GM23338 (cell line): Measurements from ENCODE around the gene PLEKHG5.

Source experiments
- CREB1 ChIP-seq: fragments of 250-450 bp; sonication (Bioruptor Pico); IDR thresholded peaks from 2 replicates; pipeline ENCODE4 v1.5.0; 2020; ENCODE audit warnings: low read depth, mild to moderate bottlenecking, moderate library complexity
- CTCF ChIP-seq, 2 experiments: fragments of 200-600 bp in 1 of 2; sonication (generic) in 1 of 2; conservative IDR thresholded peaks; 2 replicates each; pipeline versions ENCODE4 v1.5.1 to v1.6.1; 2016 to 2017; ENCODE audit warnings: antibody characterized with exemption in 2 of 2, low read depth in 2 of 2, mild to moderate bottlenecking in 2 of 2, moderate library complexity in 1 of 2
- ETS1 ChIP-seq: IDR thresholded peaks from 2 replicates; pipeline ENCODE4 v1.6.1; 2016; ENCODE audit warnings: antibody characterized with exemption
- EZH2 ChIP-seq: fragments of 200-600 bp; sonication (generic); IDR thresholded peaks from one replicate; pipeline ENCODE4 v1.8.0; 2017; ENCODE audit warnings: antibody characterized with exemption, mild to moderate bottlenecking, low read depth; ENCODE audit not compliant: unreplicated experiment
- EZH2phosphoT487 ChIP-seq: fragments of 200-600 bp; sonication (generic); IDR thresholded peaks from one replicate; pipeline ENCODE4 v1.8.1; 2018; ENCODE audit warnings: antibody characterized with exemption; ENCODE audit not compliant: unreplicated experiment
- JUNB ChIP-seq: IDR thresholded peaks from one replicate; pipeline ENCODE4 v1.6.1; 2016; ENCODE audit warnings: antibody characterized with exemption; ENCODE audit not compliant: unreplicated experiment
- NANOG ChIP-seq: IDR thresholded peaks from 2 replicates; pipeline ENCODE4 v1.6.1; 2016; ENCODE audit warnings: antibody characterized with exemption, borderline replicate concordance
- POLR2AphosphoS5 ChIP-seq: IDR thresholded peaks from 2 replicates; pipeline ENCODE4 v1.6.1; 2016; ENCODE audit warnings: antibody characterized with exemption, low read depth
- REST ChIP-seq: IDR thresholded peaks from one replicate; pipeline ENCODE4 v1.6.1; 2018; ENCODE audit warnings: antibody characterized with exemption; ENCODE audit not compliant: unreplicated experiment
- STAT1 ChIP-seq: IDR thresholded peaks from one replicate; pipeline ENCODE4 v1.6.1; 2016; ENCODE audit warnings: antibody characterized with exemption; ENCODE audit not compliant: unreplicated experiment
- ZNF114 ChIP-seq: fragments of 250-450 bp; sonication (Bioruptor Pico); IDR thresholded peaks from 2 replicates; pipeline ENCODE4 v1.5.0; 2020; ENCODE audit warnings: mild to moderate bottlenecking, moderate library complexity
- ZNF331 ChIP-seq: fragments of 250-450 bp; sonication (Bioruptor Pico); IDR thresholded peaks from 2 replicates; pipeline ENCODE4 v1.5.0; 2020; ENCODE audit warnings: low read depth, mild to moderate bottlenecking, moderate library complexity

- TF ChIP-seq CTCF (conservative IDR thresholded peaks at IDR 0.05; ENCODE audit: low read depth in 2 of 2) (no peak), EZH2 (no peak), CREB1 (no peak), REST (no peak), EZH2phosphoT487 (no peak), ZNF114 (CRISPR knock-in tag) (no peak), POLR2AphosphoS5 (no peak), ZNF331 (CRISPR knock-in tag) (no peak), JUNB (no peak), STAT1 (no peak), ETS1 (no peak), NANOG (no peak)
These were observed 4.3 kb upstream of the PLEKHG5 start for GRCh38 chr1:6495540-6496364.
